Fibroblast of gingiva (primary cell): ENCODE measurements around the gene SYT13.

Source experiments
- DNase-seq: peaks from one replicate; pipeline ENCODE4 v3.0.0-alpha.2; 2011; ENCODE audit warnings: low read depth

The SYT13 gene

DNA sequence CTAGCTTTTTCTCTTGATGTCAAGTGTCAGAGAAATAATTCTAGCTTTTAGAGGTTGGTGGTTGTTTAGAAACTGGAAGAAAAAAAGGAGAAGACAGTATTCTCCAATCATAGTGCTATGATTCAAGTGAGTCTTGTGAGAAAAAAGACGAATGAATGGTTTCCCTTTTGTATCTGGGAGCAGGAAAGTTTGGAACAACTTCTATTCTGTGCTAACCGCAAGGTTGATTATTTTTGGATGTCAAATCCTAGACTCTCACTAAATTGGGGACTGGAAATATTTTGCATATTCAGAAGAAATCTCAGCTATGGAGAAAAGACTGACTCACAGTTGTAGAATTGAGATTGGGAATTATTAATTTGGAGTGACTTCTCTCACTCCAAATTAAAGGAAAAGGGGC lies 69.2 kb downstream of the SYT13 start:
- DNase-seq: no peak

DNA sequence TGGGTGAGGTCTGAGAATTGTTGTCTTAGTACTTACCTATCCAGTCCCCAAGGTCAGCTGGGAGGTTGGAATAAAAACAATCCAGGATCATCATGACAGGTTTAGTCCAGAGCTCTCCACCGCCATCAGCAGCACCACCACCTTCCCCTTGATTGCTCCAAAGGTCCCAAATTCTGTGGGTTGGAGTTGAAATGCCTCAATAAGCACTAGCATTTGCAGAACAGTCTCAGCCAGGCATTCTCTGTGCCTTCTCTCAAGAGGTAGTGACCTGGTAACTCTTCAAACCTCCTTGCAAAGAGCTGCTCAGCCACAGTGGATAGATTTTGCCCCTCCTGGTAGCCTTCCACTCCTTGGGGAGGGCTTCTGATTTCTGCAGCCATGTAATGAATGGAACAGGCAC lies 70.1 kb downstream of the SYT13 start:
- DNase-seq: no peak

DNA sequence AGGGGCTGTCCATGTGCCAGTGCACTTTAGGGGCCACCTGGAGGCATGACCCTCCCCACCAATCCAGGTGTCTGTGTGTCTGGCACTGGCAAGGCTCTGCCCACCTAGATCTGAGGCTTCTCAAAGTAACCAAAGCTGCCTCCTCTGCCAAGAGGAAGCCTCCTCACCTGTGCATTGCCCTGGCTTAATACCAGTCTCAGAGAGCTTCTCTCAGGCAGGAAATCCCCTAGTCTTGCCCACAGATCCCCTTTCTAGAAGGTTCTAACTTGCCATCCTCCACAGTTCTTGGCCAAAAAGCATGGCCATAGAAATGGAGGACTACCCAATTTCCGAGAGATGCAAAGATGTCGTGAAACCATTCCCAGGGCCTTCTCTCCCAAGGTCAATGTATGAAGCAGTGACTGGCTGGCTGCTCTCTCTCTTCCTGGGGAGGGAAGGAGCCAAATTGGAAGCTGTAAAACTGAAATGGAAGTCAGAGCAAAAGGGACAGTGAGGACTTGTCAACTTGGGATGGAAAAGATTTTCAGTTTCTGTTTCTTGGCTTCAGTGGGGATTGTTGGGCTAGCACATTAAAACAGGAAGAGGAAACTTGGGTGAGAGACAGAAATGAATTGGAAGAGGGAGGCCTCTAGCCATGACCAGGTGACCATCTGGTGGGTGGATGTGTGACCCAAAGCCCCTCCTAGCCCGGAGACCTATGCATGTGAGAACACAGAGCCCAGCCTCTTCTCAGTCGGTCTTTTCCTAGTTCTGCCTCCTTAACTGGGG lies 70.9 kb downstream of the SYT13 start:
- DNase-seq: no peak

DNA sequence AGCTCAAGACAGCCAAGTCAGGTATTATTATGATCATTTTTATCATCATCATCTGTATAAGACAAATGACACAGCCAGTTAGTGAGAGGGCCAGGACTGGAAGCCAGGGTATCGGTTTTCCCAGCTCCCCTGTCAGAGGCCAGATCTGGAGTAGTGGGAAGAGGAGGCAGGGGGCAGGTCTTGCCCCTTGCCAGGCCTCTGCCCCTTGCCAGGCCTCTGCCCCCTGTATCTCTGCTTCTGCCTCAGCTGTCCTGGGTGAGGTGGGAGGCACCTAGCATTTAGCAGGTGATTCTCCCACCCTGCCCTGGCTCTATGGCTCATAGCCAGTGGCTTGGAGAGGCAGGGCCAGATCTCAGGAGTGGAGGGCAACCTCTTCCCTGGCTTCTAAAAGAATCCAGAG lies 72.4 kb downstream of the SYT13 start:
- DNase-seq: no peak

DNA sequence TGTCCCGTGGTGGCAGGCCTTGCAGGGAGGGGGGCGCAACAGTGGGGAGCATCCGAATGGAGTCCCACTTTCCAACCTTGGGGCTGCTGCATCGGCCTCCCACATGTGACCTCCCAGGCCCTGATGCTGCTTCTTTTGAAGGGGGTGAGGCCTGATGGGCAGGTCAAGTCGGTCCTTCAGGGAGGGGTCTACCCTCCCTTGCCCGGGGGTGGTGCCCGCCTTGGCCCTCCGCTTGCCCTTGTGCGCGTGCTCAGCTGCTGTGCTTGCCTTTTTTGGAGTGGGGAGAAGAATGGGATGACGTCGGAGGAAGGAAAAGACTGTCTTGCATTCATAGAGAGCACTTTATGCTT lies 72.8 kb downstream of the SYT13 start:
- no peak for DNase-seq

DNA sequence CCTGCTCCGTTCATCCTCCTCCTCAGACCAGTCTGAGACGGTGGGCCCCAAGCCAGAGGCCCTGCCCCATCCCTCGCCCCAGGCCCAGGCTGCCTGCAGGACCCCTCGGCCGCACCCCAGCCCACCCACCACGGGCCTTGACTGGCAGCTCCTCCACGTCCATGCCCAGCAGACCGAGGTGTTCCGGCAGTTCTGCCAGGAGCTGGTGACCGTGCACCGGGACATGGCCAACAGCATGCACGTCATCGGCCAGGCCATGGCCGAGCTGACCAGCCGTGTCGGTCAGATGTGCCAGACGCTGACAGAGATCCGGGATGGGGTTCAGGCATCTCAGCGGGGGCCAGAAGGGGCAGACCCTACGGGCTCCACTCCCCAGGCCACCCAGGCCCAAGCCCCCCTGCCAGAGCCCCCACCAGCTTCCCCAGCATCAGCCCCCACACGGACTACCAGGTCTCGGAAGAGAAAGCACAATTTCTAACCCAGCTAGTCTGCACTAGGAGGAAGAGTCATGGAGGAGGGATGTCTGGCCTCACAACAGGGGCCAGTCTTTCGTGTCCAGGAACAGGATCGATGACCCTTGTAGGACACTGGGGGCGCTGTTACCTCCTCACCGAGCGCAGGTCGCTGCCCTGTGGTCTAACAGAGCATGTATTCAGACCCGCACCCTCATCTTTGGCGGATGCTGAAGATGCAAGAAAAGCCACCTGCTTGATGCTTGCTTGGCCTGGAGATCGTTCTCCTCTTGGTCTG lies 73.4 kb downstream of the SYT13 start:
- DNase-seq: no peak

DNA sequence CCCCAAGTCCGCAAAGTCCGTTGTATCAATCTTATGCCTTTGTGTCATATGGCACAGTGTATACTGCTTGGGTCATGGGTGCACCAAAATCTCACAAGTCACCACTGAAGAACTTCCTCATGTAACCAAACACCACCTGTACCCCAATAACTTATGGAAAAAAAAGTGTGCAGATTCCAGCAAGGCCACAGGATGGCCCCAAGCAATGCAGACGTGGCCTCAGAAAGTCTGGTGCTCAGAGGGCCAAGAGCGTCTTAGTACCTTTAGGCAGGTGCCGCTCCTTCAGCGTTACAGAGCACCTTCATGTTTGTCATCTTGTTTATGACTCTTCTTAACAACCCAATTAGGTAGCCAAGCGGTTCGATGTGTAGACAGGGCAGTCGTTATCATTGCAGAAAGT lies 74.4 kb downstream of the SYT13 start:
- DNase-seq: no peak

DNA sequence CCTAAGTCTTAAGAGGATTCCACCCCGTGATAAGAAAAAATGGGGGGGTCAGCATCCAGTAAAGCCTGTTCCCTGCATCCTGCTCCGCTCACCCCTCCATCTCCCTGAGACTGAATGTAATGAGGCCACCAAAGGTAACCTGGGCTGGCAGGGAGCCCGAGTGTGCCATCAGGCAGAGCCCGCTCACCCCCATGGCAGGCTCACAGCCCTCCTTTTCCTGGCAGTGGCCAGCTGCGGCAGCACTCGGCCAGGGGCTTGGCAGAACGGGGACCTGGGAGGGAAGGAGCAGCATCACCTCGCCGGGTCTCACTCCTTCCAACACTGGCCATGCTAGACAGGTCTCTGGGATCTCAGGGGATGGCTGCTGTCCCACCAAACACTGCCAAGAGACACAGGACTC lies 75.3 kb downstream of the SYT13 start:
- no peak for DNase-seq

DNA sequence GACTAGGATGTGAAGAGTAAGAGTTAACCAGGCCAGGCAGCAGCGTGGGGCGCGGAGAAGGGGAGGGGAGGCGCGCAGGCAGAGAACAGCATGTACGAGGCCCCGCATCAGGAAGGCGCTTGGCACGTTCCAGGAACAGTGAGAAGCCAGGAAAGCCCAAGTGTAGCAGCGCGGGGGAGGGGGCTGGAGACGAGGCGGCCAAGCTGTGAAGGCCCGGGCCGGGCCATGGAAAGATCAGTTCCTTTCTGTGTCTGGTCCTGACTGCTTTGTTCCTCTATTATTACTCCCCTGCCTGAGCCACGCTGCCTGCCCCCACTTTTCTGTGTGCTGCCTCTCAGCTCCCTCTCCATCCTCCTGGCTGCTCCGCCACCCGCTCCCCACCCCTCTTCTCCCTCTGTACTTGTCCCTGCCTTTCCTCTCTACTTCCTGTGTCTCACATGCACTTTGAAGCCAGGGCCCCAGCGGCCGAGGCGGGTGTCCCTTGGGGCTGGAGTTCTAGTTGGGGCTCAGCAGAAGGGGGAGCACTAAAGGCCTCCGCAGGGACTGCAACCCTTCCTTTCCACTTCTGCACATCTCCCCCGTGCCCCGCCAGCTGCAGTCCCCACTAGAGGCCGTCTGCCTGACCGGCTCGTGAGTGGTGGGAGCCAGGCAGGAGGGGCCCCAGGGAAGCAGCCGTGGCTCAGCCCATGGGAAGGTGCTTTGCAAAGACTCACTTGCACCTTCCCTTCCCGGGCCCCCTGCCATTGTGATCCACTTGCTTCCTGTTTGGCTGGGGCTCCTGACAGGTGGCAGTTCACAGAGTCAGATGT lies 76.0 kb downstream of the SYT13 start:
- peak; percentile 30 for DNase-seq

DNA sequence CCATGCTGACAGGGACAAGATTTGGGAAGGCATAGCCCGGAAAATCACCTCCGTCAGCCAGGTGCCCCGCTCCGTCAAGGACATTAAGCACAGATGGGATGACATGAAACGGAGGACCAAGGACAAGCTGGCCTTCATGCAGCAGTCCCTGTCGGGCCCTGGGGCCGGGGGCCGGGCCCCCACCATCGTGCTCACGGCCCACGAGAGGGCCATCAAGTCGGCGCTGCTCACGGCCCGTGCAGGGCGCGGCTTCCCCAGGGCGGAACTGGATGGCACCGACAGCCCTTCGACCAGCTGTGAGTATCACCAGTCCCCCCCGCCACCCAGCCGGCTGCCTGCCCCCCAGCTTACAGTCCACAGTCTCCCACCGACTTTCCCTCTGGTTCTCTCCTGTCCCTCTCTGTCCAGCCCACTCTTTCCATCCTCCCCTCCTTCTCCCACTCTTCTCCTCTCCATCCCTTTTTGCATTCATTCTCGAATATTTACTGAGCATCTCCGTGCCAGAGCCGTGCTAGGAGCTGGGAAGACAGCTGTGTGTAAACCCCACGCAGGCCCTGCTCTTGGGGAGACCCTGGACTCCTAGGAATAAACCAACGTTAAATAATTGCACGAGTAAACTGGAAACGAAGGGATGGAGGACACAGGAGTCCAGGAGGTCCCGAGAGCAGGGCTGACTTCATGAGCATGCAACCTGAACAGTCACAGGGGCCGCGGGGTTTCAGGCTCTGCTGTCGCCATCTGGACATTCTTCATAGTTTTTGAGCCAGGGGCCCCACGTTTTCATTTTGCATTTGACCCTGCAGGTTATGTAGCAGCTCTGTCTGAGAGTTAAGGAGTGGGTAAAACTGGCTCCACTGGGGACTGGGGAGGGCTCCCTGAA lies 76.9 kb downstream of the SYT13 start:
- no peak for DNase-seq

DNA sequence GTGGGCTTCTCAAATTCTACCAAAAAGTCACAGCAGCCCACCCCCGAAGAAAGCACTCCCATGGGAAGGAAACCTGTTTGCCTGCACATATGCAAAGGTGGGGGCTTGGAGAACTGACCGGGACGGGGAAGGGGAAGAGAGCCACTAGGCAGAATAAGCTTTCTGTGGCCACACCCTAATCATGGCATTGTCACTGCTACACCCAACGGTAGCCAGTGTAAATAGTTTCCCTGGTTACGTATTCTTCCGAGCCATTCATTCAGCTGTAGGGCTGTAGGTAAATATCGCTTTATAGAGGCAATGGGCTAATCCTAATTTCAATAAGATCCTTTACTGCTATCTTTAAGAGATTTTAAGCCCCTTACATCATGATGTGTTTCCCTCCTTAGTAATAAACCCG lies 78.0 kb downstream of the SYT13 start:
- DNase-seq: no peak

DNA sequence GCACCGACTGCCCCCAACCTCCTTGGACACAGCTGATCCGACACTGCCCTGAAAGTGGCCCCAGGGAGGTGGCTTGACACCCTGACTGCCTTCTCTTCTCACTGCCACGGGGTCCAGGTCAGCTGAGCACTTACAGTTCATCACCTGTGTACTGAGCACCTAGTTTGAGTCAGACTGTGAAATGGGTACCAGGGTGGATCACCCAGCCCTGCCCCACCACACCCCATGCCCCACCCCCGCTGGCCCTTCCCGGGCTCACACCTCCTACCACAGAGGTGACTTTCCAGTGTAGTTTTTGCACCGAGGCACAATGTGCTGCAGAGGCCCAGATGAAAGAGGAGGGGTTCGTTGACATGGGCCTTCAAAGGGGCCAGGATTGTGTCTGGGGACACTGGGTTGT lies 80.2 kb downstream of the SYT13 start:
- DNase-seq: no peak

DNA sequence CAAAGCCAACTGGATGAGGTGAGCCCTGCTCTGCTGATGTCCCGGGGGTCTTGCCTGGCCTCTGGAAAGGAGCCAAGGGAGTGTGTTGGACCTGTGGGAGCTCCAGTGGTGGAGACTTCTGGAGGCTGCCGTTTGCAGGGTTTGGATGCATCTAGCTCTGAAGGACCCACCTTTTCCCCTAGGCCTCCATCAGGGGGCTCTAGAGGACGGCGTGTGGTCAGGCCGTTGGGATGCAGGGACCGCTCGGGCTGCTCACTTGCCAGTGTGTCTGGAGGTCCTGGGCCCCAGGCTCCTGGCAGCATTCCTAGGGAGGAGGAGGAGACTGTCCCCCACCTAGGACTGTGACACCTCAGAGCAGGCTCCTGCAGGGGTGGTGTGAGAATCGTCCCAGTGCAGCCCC lies 81.4 kb downstream of the SYT13 start:
- DNase-seq: no peak

DNA sequence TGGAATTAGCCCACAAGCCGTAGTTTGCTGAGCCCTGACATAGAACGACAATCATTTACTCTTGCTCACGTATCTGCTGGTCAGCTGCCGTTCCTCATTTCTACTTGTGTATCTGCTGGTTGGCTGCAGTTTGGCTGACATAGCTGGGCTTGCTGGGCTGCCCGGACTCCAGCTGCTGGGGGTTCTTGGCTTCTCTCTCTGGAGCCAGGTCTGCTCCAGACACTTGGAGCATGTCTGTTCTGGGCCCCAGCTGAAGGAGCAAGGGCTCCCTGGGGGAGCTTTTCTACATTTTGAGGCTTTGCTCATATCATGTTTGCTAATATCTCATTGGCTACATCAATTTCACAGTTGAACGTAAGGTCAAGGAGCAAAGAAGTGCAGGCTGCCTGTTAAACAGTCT lies 92.4 kb downstream of the SYT13 start:
- DNase-seq: no peak
